Measurements from ENCODE around the gene EYA2. TPM values are rescaled to one million over a fixed set of nuclear protein-coding genes. Genes with fewer than 3 reads are reported as not detected.

EYA2 gene
- total and polyA plus RNA-seq, 2 donors (not counting 3 experiments of a cell fraction or from before 2014, with no cell fraction given): not detected

GRCh38 chr20:46974669-46975434 lies 80.2 kb downstream of the EYA2 start:
- no peaks in the 10 kb centered on the region for H3K36me3 ChIP-seq (ENCODE audit: control insufficient read depth in 2 of 2, extremely low read depth in 1 of 2, insufficient read depth in 2 of 2, low read length in 2 of 2)
- DNase-seq (ENCODE audit: low read depth, low spot score): no peak
- intact Hi-C loops (cut with micrococcal nuclease): no loop called here
- BruUV-seq (replicated peaks): no TSS peak
- no peaks in the 10 kb centered on the region for H3K4me1 ChIP-seq (ENCODE audit: control insufficient read depth, extremely low read depth, insufficient read depth, low read length)
- H3K4me3 ChIP-seq (replicated peaks in 1 of 3; ENCODE audit: insufficient read depth in 1 of 3, low read depth in 1 of 3, low read length in 3 of 3): no peak overlapping the region
- no peak overlapping the region for H3K9ac ChIP-seq (replicated peaks; ENCODE audit: extremely low read depth, insufficient read depth, low read length)
- no peak overlapping the region for H3K4me2 ChIP-seq (ENCODE audit: insufficient read depth, low read length)
- no peaks in the 10 kb centered on the region for H3K9me3 ChIP-seq (replicated peaks; ENCODE audit: control insufficient read depth, insufficient read depth, low read length)
- no peaks in the 10 kb centered on the region for H3K27me3 ChIP-seq (ENCODE audit: control insufficient read depth in 2 of 2, insufficient read depth in 2 of 2, low read length in 2 of 2)
- POLR2A ChIA-PET: no interaction called here
- no peaks in the 10 kb centered on the region for H3K79me2 ChIP-seq (ENCODE audit: control insufficient read depth, insufficient read depth, low read length)
- FAIRE-seq: no peak
- no peaks in the 10 kb centered on the region for H3K9me1 ChIP-seq (replicated peaks; ENCODE audit: control insufficient read depth, extremely low read depth, insufficient read depth, low read length)
- no peak overlapping the region for H3K27ac ChIP-seq (ENCODE audit: insufficient read depth, low read depth, low read length)
- CTCF ChIA-PET: no interaction called here
- TF ChIP-seq POLR2A (IDR thresholded peaks at IDR 0.05; ENCODE audit: low read depth, low read length) (no peak), GATA2 (IDR thresholded peaks at IDR 0.05; ENCODE audit: insufficient read depth, insufficient read length, low read depth, low read length) (no peak), MYC (IDR thresholded peaks at IDR 0.05; ENCODE audit: low read depth, low read length) (no peak), MAX (IDR thresholded peaks at IDR 0.05; ENCODE audit: insufficient read depth, insufficient read length) (no peak), EZH2 (IDR thresholded peaks at IDR 0.05; ENCODE audit: borderline replicate concordance, low read depth, low read length, severe bottlenecking) (no peak), JUN (IDR thresholded peaks at IDR 0.05; ENCODE audit: borderline replicate concordance, insufficient read depth, insufficient read length, low read depth) (no peak), FOS (IDR thresholded peaks at IDR 0.05; ENCODE audit: borderline replicate concordance, insufficient read depth, low read length) (no peak), POLR2AphosphoS5 (IDR thresholded peaks at IDR 0.05; ENCODE audit: insufficient read depth, low read depth, low read length) (no peak), CTCF (IDR thresholded peaks at IDR 0.05; ENCODE audit: extremely low read depth in 1 of 2, insufficient read depth in 1 of 2, low read depth in 1 of 2, low read length in 2 of 2) (no peak)
- no peaks in the 10 kb centered on the region for H4K20me1 ChIP-seq (replicated peaks; ENCODE audit: control insufficient read depth, extremely low read depth, insufficient read depth, low read length)
- dilution Hi-C loops (cut with MboI; ENCODE audit: extremely low pct_ligation_motif_present, low sequenced_read_pairs): no loop called here
- no peak overlapping the region for H2AFZ ChIP-seq (ENCODE audit: low read depth, low read length)

All from endothelial cell of umbilical vein (primary cell).